ENCODE data around the gene IKBIP.

Gene IKBIP

DNA sequence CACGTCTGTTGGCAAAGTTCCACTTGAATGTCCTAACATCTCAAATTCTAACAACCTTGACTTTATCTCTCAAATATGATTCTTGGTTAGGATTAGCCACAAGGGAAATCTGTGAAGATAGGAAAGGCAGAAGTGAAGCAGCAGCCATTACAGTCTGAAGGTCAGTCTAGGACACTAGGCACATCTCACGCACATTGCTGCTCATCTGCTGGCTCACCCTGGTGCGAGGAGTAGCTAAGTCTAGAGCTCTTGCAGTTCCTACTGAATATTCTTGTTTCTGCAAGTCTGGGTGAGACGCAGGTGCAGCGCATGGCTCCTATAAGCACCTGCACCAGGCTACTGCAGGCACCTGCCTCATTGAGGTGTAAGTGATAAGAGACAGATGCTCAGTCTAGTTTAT, 57.5 kb downstream of the IKBIP start:
- no peak overlapping the region for H3K4me2 ChIP-seq
- no peaks in the 10 kb centered on the region for H3K36me3 ChIP-seq (ENCODE audit: insufficient read depth)
- H3K9ac ChIP-seq, result no peak overlapping the region
- no peaks in the 10 kb centered on the region for H4K20me1 ChIP-seq (ENCODE audit: insufficient read depth)
- no peak overlapping the region for H2AFZ ChIP-seq (ENCODE audit: low read depth)
- H3K27me3 ChIP-seq (ENCODE audit: insufficient read depth, low read depth), result no peaks in the 10 kb centered on the region
- H3K4me3 ChIP-seq (IDR thresholded peaks at IDR 0.05; ENCODE audit: insufficient read depth, low read depth, low read length), result no peak overlapping the region
- H3K27ac ChIP-seq, result no peak overlapping the region
- no peaks in the 10 kb centered on the region for H3K79me2 ChIP-seq (ENCODE audit: insufficient read depth, low read depth)
- no peaks in the 10 kb centered on the region for H3K4me1 ChIP-seq (ENCODE audit: low read depth, poor library complexity, severe bottlenecking)
- no peak for TF ChIP-seq CTCF (conservative IDR thresholded peaks at IDR 0.05; ENCODE audit: low read depth, low read length)

GRCh38 chr12:98582093-98582492, 62.5 kb downstream of the IKBIP start:
- Histone ChIP-seq H3K4me1 (ENCODE audit: low read depth, poor library complexity, severe bottlenecking) (peaks cover 6% of the 10 kb centered on the region), H3K27me3 (ENCODE audit: insufficient read depth, low read depth) (no peaks in the 10 kb centered on the region), H3K27ac (no peak overlapping the region), H3K4me3 (IDR thresholded peaks at IDR 0.05; ENCODE audit: insufficient read depth, low read depth, low read length) (no peak overlapping the region), H3K79me2 (ENCODE audit: insufficient read depth, low read depth) (no peaks in the 10 kb centered on the region), H4K20me1 (ENCODE audit: insufficient read depth) (no peaks in the 10 kb centered on the region), H3K4me2 (no peak overlapping the region), H3K9ac (no peak overlapping the region), H2AFZ (ENCODE audit: low read depth) (no peak overlapping the region), H3K36me3 (ENCODE audit: insufficient read depth) (no peaks in the 10 kb centered on the region)
- TF ChIP-seq CTCF (conservative IDR thresholded peaks at IDR 0.05; ENCODE audit: low read depth, low read length), result no peak

DNA sequence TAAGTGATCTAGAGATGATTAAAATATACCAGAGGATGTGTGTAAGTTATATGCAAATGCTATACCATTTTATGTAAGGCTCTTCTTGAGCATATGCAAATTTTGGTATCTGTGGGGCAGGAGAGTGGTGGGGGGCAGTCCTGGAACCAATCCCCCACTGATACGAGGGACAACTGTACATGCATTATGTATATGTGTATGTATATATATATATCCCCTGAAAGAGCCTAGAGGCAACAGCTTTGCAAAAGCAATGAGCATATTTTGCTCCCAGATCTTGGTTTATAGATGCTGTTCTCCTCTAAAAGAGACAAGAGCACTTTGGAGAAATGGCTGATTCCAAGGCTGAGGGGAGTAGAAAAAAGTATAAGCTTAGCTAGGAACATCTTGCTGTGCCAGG, 63.5 kb downstream of the IKBIP start:
- no peak overlapping the region for H2AFZ ChIP-seq (ENCODE audit: low read depth)
- H3K79me2 ChIP-seq (ENCODE audit: insufficient read depth, low read depth), result no peaks in the 10 kb centered on the region
- no peak overlapping the region for H3K9ac ChIP-seq
- H3K27me3 ChIP-seq (ENCODE audit: insufficient read depth, low read depth), result no peaks in the 10 kb centered on the region
- peaks cover 6% of the 10 kb centered on the region for H3K4me1 ChIP-seq (ENCODE audit: low read depth, poor library complexity, severe bottlenecking)
- no peak for TF ChIP-seq CTCF (conservative IDR thresholded peaks at IDR 0.05; ENCODE audit: low read depth, low read length)
- H3K4me2 ChIP-seq, result no peak overlapping the region
- no peaks in the 10 kb centered on the region for H3K36me3 ChIP-seq (ENCODE audit: insufficient read depth)
- H4K20me1 ChIP-seq (ENCODE audit: insufficient read depth), result no peaks in the 10 kb centered on the region
- H3K27ac ChIP-seq, result no peak overlapping the region
- H3K4me3 ChIP-seq (IDR thresholded peaks at IDR 0.05; ENCODE audit: insufficient read depth, low read depth, low read length), result no peak overlapping the region

- no peak overlapping the region for H3K4me2 ChIP-seq
- no peak overlapping the region for H3K9ac ChIP-seq
- no peak overlapping the region for H2AFZ ChIP-seq (ENCODE audit: low read depth)
- no peaks in the 10 kb centered on the region for H3K79me2 ChIP-seq (ENCODE audit: insufficient read depth, low read depth)
- H3K27ac ChIP-seq, result no peak overlapping the region
- H3K27me3 ChIP-seq (ENCODE audit: insufficient read depth, low read depth), result no peaks in the 10 kb centered on the region
- H3K4me1 ChIP-seq (ENCODE audit: low read depth, poor library complexity, severe bottlenecking), result peaks cover 6% of the 10 kb centered on the region
- H4K20me1 ChIP-seq (ENCODE audit: insufficient read depth), result no peaks in the 10 kb centered on the region
- no peak overlapping the region for H3K4me3 ChIP-seq (IDR thresholded peaks at IDR 0.05; ENCODE audit: insufficient read depth, low read depth, low read length)
- TF ChIP-seq CTCF (conservative IDR thresholded peaks at IDR 0.05; ENCODE audit: low read depth, low read length), result no peak
- H3K36me3 ChIP-seq (ENCODE audit: insufficient read depth), result no peaks in the 10 kb centered on the region
Observed at GRCh38 chr12:98580695-98581094, 63.9 kb downstream of the IKBIP start.

DNA sequence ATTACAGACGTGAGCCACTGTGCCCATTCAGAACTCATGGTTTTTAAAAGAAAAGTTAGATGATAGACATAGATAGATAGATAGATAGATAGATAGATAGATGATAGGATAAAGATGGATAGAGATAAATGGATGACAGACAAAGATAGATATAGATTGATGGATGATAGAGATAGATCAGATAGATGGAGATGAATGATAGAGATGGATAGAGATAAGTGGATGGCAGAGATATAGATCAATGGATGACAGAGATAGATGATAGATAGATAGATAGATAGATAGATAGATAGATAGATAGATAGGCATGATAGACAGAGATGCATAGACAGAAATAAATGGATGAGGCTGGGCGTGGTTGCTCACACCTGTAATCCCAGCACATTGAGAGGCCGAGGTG, 64.8 kb downstream of the IKBIP start:
- no peak overlapping the region for H2AFZ ChIP-seq (ENCODE audit: low read depth)
- no peak for TF ChIP-seq CTCF (conservative IDR thresholded peaks at IDR 0.05; ENCODE audit: low read depth, low read length)
- H3K4me2 ChIP-seq, result no peak overlapping the region
- no peak overlapping the region for H3K27ac ChIP-seq
- peaks cover 6% of the 10 kb centered on the region for H3K4me1 ChIP-seq (ENCODE audit: low read depth, poor library complexity, severe bottlenecking)
- H4K20me1 ChIP-seq (ENCODE audit: insufficient read depth), result no peaks in the 10 kb centered on the region
- H3K9ac ChIP-seq, result no peak overlapping the region
- H3K79me2 ChIP-seq (ENCODE audit: insufficient read depth, low read depth), result no peaks in the 10 kb centered on the region
- no peak overlapping the region for H3K4me3 ChIP-seq (IDR thresholded peaks at IDR 0.05; ENCODE audit: insufficient read depth, low read depth, low read length)
- H3K27me3 ChIP-seq (ENCODE audit: insufficient read depth, low read depth), result no peaks in the 10 kb centered on the region
- no peaks in the 10 kb centered on the region for H3K36me3 ChIP-seq (ENCODE audit: insufficient read depth)

All from KMS-11 (cell line).